Articular chondrocyte of knee joint (primary cell): Measurements from ENCODE around the gene GOLGA8O. TPM values are rescaled to one million over a fixed set of nuclear protein-coding genes. Genes with fewer than 3 reads are reported as not detected.

Experiments used
- small RNA-seq: library from RNA; depleted of rRNA; stranded (forward); fragments of <200 nt; gene quantifications from one replicate; pipeline ENCODE3, GENCODE V24; 2012
- total RNA-seq: library from RNA; depleted of rRNA; stranded (reverse); fragments of >200 nt; gene quantifications from 2 replicates; pipeline ENCODE4 v1.2.3, GENCODE V29; 2012

GOLGA8O gene
- 0.97 and 1.3 TPM in 2 replicates for total RNA-seq

GRCh38 chr15:32455534-32455933, at the start of gene GOLGA8O:
Gene GOLGA8O (minus strand): TSS chr15:32455634. CDS start chr15:32455536, 98 bp downstream.

GRCh38 chr15:32403192-32403591, 52.2 kb downstream of the GOLGA8O start, which contains the start of gene GOLGA8K:
Gene GOLGA8K (minus strand): TSS chr15:32403292. CDS start chr15:32403194, 98 bp downstream.

Small RNA genes lying within 50 kb of the gene (small RNA-seq; reads per million reads assigned to genes)
- gene AC135983.5 (not detected), gene RF00096 (not detected), gene RN7SL539P (not detected)

Other genes with a start within 250 kb of the GOLGA8O start
- 0.32 and 1.6 TPM in 2 replicates for gene GOLGA8K, start 52.3 kb downstream of the GOLGA8O start, total RNA-seq
- gene GOLGA8N, start 137.8 kb upstream of the GOLGA8O start, total RNA-seq: 5.7 and 6.5 TPM in 2 replicates
- 17.1 and 23.5 TPM in 2 replicates for gene ARHGAP11A, start 159.9 kb upstream of the GOLGA8O start, total RNA-seq
- gene SCG5, start 186.1 kb upstream of the GOLGA8O start, total RNA-seq: 2.1 and 5.3 TPM in 2 replicates